ENCODE measurements around the gene HOXA3. TPM values are rescaled to one million over a fixed set of nuclear protein-coding genes. Genes with fewer than 3 reads are reported as not detected.

HOXA3 gene
- total RNA-seq, 4 donors from 2014 or later: 5.5 to 19.9 (median 6.2) TPM

DNA sequence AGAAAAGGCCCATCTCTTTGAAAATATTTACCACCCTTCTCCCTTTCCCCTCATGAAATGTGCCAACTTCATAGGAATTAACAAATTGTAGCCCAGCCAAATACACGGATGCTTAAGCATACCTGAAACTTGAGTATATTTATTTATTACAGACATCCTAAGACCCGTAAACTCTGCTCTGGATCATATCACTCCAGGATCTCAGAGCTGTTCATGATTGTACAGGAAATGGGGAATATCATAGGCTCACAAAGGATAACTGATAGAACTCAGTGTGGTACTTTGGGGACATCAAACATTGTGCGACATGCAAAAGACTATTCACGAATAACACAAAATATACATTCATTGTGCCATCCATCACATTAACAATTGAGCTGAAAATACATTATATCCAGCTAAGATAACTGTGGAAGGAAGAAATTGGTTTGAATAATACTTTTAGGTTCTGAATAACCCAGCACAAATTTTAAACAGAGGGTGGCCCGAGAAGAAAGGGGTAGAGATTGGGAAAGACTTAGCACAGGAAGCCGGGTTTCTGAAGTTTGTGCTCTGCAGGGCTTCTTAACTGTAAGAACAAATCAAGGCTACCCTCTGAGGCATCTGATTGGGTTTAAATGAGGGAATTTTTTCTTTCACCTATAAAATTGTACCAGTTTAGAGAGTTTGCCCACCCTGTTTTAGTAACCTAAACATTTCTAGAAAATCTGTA, 59.0 kb downstream of the HOXA3 start:
- 81% methylated on average over 6 of the region's 6 CpGs for WGBS
- Histone ChIP-seq H3K9me3 (no peaks in the 10 kb centered on the region), H3K36me3 (no peaks in the 10 kb centered on the region), H3K27ac (no peak overlapping the region), H3K27me3 (peaks cover 15% of the 10 kb centered on the region), H3K4me3 (no peak overlapping the region), H3K4me1 (peaks cover 26% of the 10 kb centered on the region)
- TF ChIP-seq POLR2A (IDR thresholded peaks at IDR 0.05) (no peak), EP300 (IDR thresholded peaks at IDR 0.05) (no peak), POLR2AphosphoS5 (IDR thresholded peaks at IDR 0.05) (no peak)
- TF ChIP-seq, protein P1, sequence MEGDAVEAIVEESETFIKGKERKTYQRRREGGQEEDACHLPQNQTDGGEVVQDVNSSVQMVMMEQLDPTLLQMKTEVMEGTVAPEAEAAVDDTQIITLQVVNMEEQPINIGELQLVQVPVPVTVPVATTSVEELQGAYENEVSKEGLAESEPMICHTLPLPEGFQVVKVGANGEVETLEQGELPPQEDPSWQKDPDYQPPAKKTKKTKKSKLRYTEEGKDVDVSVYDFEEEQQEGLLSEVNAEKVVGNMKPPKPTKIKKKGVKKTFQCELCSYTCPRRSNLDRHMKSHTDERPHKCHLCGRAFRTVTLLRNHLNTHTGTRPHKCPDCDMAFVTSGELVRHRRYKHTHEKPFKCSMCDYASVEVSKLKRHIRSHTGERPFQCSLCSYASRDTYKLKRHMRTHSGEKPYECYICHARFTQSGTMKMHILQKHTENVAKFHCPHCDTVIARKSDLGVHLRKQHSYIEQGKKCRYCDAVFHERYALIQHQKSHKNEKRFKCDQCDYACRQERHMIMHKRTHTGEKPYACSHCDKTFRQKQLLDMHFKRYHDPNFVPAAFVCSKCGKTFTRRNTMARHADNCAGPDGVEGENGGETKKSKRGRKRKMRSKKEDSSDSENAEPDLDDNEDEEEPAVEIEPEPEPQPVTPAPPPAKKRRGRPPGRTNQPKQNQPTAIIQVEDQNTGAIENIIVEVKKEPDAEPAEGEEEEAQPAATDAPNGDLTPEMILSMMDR (IDR thresholded peaks at IDR 0.05): no peak
- no peak for DNase-seq (ENCODE audit: low spot score in 2 of 2)

DNA sequence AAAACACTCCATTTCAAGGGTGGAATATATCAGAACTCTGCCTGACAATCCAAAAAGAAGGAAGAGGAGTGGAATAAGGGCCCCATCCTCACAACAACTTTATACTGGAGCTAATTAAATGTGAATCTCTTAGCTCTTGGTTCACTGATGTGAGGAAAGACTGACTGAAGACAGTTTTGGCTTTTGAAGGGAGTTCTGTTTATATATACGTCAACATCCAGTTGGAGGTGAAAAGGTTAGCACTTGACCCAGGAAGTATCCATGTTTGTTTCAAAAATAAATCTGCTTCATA, 59.6 kb downstream of the HOXA3 start:
- H3K27me3 ChIP-seq: peaks cover 20% of the 10 kb centered on the region
- TF ChIP-seq EP300 (IDR thresholded peaks at IDR 0.05): no peak
- no peak for TF ChIP-seq POLR2A (IDR thresholded peaks at IDR 0.05)
- TF ChIP-seq, protein P1 (IDR thresholded peaks at IDR 0.05): no peak
- no peak for TF ChIP-seq POLR2AphosphoS5 (IDR thresholded peaks at IDR 0.05)
- peaks cover 23% of the 10 kb centered on the region for H3K4me1 ChIP-seq
- H3K4me3 ChIP-seq: no peak overlapping the region
- H3K27ac ChIP-seq: no peak overlapping the region
- no peak for DNase-seq (ENCODE audit: low spot score in 2 of 2)
- H3K9me3 ChIP-seq: no peaks in the 10 kb centered on the region
- no peaks in the 10 kb centered on the region for H3K36me3 ChIP-seq
- WGBS: 78% methylated on average over 1 of the region's 1 CpG

DNA sequence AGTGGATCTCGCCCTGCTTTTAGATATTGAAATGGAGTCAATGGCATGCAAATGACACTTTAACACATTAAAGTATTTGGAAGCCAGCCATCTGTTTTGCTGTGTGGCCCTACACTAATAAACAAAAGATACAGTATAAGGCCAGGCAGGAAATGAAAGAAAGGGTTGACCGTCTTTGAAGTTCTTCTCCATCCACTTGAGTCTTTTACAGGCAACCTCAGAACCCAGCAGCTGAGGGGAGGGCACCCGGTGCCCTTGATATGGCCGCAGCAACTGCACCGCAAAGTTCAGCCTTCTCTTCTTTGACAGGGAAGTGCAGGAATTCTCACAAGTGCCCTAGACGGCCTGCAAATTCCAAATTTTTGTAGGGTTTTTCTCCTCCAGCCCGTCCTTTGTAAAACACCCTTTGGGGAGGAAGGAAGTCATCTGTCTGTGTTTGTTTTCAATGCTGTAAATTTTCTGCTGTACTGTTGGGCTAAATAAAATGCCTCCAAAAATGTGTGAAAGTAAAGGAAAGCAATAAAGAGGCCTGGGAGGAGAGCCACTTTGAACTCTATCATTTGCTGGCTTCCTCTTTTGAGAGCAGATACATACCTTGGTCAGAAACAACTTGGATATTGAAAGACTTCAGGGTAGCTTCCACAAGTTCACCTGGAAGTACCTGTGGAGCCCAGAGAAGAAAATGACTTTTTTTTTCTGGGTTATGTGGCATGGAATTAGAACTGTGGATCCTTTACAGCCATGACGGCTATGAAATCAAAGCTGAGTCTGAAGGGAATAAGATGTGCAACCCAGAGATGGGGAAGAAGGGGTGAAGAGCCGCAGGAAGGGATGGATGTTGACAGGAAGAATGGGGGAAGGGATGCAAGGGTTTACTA, 60.2 kb downstream of the HOXA3 start:
- H3K36me3 ChIP-seq: no peaks in the 10 kb centered on the region
- H3K27ac ChIP-seq: no peak overlapping the region
- H3K4me3 ChIP-seq: no peak overlapping the region
- TF ChIP-seq POLR2AphosphoS5 (IDR thresholded peaks at IDR 0.05): no peak
- TF ChIP-seq, protein P1 (IDR thresholded peaks at IDR 0.05): no peak
- no peak for TF ChIP-seq EP300 (IDR thresholded peaks at IDR 0.05)
- no peak for TF ChIP-seq POLR2A (IDR thresholded peaks at IDR 0.05)
- no peak for DNase-seq (ENCODE audit: low spot score in 2 of 2)
- H3K9me3 ChIP-seq: no peaks in the 10 kb centered on the region
- peaks cover 26% of the 10 kb centered on the region for H3K27me3 ChIP-seq
- WGBS: 86% methylated on average over 9 of the region's 9 CpGs
- peaks cover 17% of the 10 kb centered on the region for H3K4me1 ChIP-seq

DNA sequence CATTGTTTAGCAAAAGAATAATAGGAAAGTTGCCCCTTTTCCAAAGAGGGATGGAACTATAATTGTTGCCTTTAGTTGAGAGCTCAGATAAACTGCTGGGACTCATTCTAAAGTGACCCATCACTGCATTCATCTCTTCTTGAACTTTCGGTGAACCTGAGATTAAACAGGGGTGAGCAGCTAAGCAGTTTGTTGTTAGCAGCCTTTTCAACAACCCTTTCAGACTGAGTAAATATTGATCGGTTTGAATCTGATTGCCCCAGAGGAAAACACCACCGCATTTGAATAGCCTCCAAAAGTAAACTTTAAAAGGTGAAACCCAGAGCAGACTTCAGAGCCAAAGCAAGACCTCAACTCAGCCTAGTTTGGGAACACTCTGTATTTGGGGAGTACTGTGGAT, 61.3 kb downstream of the HOXA3 start:
- no peak for DNase-seq (ENCODE audit: low spot score in 2 of 2)
- Histone ChIP-seq H3K4me3 (no peak overlapping the region), H3K9me3 (no peaks in the 10 kb centered on the region), H3K27me3 (peaks cover 32% of the 10 kb centered on the region), H3K4me1 (peaks cover 15% of the 10 kb centered on the region), H3K27ac (no peak overlapping the region), H3K36me3 (no peaks in the 10 kb centered on the region)
- TF ChIP-seq POLR2AphosphoS5 (IDR thresholded peaks at IDR 0.05) (no peak), EP300 (IDR thresholded peaks at IDR 0.05) (no peak), POLR2A (IDR thresholded peaks at IDR 0.05) (no peak)
- TF ChIP-seq, protein P1 (IDR thresholded peaks at IDR 0.05): no peak
- WGBS: 77% methylated on average over 3 of the region's 3 CpGs
